CD4-positive, alpha-beta T cell treated with Interleukin-10 for 1 hour (primary cell): Measurements from ENCODE around the gene SPTAN1.
"Not testable (repeated sequence)": the region's sequence is repeated elsewhere in the genome, so short reads cannot be mapped to it uniquely, and the experiment has no call there.

Experiments used
- DNase-seq: peaks from one replicate; pipeline ENCODE4 v3.0.0-alpha.2; 2020

SPTAN1 gene

GRCh38 chr9:128553728-128554127 is 1.3 kb downstream of the SPTAN1 start:
- DNase-seq = no peak

- peak; percentile 33 for DNase-seq
These were observed 1.9 kb downstream of the SPTAN1 start for GRCh38 chr9:128554155-128554862.

DNA sequence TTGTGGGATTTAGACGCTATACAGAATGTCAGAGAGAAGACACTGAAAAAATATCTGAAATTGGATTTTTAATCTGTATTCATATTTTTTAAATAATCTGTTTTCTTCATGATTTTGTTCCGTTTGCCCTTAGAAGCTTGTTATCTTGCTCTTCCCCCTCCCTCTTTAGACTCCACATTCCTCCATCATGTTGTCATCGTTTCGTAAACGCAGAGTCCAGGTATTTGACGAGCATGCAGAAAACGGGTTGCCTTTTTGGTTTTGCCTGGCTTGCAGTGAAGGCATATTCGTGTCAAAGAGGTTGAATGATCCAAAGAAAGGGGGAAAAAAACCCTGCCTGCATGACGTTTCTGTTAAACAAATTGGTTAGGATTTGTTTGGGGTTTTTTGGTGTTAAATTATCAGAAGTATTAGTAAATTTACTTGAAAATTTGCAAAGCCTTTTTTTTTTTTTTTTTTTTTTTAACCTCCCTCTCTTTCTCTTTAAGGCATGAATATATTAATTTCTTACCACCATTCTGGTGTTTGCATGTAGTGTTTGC is 2.9 kb downstream of the SPTAN1 start:
- DNase-seq = no peak

GRCh38 chr9:128556276-128556675 is 3.9 kb downstream of the SPTAN1 start:
- no peak for DNase-seq

DNA sequence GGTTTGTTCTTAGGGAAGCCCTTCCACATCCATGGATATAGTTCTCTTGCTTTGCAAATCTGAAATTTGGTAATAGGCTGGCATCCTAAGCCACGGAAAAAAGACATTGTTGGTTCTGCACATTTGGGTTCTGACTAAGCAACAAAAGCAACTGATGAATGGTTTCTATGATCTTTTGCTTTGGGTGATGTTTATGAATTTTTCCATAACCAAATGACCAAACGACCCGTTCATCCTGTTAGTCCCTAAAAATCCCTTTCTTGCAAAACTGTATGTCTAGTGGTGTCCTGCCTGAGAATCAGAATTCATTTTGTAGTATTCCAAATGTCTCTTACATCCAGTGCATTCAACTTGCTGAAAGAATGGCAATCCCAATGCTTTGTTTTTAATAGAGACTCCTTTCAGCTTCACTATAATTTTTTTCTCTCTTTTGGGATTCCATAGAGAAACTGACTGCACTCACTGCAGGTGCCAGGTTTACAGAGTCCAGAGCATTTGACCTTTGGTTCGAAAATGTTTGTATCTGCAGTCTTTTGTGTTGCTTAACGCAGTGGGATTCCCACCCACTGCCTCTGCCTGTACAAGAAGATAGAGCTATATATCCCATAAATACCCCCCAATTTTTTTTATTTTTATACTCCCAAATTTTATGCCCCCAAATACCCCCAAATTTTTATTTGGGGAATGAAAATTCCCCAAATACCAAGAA is 4.7 kb downstream of the SPTAN1 start:
- no peak for DNase-seq

DNA sequence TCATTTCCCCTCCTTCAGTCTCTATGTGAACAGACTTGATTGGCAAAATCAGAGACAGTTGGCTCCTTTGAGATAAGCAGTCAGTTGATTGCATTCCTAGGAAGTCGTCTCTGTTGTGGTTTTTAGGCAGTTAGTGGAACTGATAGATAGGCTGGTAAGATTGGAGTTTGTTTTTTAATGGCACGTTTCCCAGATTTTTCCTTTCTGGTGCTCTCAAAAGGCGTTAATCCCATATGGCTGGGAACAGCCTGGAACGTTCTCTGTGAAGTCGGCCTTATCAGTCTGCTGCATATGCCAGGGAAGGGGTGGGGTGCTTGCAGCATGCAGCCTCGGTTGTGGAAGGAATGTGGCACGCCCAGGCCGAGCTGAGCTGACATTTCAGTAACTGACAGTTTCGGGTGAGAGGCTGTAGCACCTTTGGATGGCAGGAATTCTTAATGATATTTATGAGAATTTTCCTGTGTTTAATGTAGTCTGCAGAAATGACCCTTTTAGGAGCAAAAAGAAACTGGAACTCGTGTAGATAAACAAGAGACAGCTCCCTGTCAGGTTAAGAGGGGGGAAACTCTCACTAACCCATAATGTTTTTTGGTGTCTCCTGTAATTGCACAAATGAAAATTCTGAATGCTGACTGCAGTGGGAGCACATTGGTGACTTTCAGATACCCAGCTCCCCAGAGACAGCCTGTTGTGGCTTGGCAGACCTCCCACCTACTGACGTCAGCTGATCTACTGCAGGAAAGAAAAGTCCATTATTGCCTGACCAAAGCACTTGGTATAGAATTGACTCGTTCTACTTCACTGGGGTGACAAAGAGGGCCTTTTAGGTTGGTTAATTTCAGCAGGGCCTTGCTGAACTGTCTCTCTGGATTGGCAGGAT is 6.3 kb downstream of the SPTAN1 start:
- DNase-seq = peak; percentile 46

GRCh38 chr9:128565578-128565977 is 13.2 kb downstream of the SPTAN1 start:
- no peak for DNase-seq

GRCh38 chr9:128568470-128569078 is 16.2 kb downstream of the SPTAN1 start:
- no peak for DNase-seq

DNA sequence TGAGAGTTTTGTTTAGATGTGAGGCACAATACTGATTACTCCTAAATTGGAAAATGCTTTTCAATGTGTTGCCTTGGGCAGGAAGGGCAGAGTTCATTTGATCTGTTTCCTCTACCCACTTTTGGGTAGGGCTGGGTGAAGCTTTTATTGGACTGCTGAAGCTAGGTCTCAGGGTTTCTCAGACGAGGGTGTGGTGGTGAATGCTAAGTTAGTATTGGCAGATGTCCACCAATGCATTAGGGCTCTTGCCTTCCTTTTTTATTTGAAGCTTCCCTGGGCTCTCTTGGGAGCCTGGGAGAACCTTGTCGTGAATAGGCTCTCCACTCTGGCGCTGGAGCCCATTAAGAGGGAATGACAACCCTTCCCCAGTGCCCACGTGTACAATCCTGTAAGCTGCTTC is 23.1 kb downstream of the SPTAN1 start:
- DNase-seq = no peak

- no peak for DNase-seq
These were observed 23.5 kb downstream of the SPTAN1 start for GRCh38 chr9:128575916-128576315.

DNA sequence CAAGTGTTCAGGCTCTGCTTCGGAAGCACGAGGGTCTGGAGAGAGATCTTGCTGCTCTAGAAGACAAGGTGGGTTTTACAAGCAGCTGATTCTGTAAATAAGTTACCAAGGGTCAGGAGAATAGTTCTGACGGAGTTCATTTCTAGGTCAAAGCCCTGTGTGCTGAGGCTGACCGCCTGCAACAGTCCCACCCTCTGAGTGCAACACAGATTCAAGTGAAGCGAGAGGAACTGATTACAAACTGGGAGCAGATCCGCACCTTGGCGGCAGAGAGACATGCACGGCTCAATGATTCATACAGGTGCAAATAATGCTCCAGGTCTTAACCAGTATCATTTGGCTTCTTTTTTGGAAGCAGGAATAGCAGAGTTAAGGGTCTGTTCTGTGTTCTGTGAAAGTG is 24.8 kb downstream of the SPTAN1 start:
- DNase-seq = no peak

DNA sequence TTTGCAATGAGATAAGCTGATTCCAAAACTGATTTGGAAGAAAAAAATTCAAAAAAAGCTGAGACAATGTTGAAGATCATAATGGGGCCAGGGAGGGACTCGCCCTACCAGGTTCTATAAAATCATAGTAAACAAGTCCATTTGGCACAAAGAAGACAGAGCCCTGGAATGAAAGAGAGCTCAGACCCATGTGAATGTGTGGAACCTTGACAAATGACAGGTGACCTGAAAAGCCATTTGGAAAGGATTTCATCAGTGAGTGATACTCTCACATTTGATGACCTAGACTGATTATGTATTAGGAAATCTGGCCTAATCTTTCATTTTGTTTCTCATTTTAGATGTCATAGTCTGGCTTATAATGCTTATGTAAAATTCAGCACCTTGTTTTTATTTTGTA is 26.8 kb downstream of the SPTAN1 start:
- no peak for DNase-seq

GRCh38 chr9:128580731-128581130 is 28.3 kb downstream of the SPTAN1 start:
- DNase-seq = no peak

GRCh38 chr9:128585155-128585554 is 32.8 kb downstream of the SPTAN1 start:
- not testable (repeated sequence) for DNase-seq

GRCh38 chr9:128586934-128587333 is 34.5 kb downstream of the SPTAN1 start:
- DNase-seq = not testable (repeated sequence)

GRCh38 chr9:128587453-128587852 is 35.1 kb downstream of the SPTAN1 start:
- peak; percentile 37 for DNase-seq

- no peak for DNase-seq
These were observed 36.3 kb downstream of the SPTAN1 start for GRCh38 chr9:128588581-128589233.

- no peak for DNase-seq
These were observed 40.7 kb downstream of the SPTAN1 start for GRCh38 chr9:128593039-128593438.

- no peak for DNase-seq
These were observed 41.5 kb downstream of the SPTAN1 start for GRCh38 chr9:128593856-128594255.

DNA sequence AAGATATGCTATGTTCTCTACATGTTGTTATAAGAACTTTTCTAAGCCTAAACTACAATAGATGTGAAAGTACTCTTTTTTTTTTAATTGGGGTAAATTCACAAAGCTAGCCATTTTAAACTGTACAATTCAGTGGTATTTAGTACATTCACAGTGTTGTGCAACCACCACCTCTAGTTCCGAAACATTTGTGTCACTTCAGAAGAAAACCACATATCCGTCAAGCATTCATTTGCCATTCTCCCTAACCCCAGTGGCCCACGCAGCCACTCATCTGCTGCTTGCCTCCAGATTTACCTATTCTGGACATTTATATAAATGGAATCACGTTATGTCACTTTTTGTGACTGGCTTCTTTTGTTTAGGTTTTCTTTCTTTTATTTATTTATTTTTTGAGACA is 43.1 kb downstream of the SPTAN1 start:
- DNase-seq = no peak

DNA sequence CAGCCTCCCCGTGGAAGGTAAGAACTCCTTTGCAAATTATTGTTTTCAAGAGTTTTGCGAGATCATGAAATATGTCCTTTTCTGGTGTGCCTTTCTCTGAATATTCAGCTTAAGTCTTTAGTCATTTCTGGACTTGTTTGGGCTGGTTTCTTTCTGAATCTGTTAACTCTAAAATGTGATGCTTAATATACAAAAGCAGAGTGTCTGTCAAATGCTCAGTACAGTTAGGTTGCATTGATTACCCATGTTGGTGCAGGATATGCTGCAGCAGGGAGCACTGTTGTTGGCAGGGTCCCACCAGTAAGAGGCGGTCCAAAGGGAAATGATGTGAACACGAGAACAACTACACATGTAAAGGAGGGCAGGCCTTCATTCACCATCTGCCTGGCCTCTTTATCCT is 47.7 kb downstream of the SPTAN1 start:
- DNase-seq = no peak

DNA sequence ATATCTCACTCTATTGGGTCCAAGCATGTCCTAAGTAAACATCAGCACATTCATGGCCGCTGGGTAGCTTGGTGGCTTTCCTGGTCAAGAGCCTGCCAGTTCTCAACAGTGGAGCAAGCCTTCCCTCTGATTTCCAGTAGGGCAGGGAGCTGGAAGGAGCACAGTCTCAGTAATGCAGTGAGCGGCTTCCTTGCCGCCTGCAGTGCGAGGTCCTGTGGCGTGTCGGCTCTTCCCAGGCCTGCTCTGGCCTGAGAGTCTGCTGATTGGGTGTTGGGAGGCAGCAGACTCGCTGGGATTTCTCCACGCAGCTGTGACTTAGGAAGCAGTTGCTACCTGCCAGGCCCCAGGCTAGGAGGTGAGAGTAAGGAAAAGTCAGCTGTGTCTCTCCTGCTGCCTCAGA is 51.3 kb downstream of the SPTAN1 start:
- DNase-seq = no peak
